ENCODE measurements around the gene MINDY3. TPM values are rescaled to one million over a fixed set of nuclear protein-coding genes. Genes with fewer than 3 reads are reported as not detected.

Gene MINDY3
- total and polyA plus RNA-seq, 2 donors (not counting 1 experiment from before 2014, with no cell fraction given): 11.6 to 29.3 TPM

DNA sequence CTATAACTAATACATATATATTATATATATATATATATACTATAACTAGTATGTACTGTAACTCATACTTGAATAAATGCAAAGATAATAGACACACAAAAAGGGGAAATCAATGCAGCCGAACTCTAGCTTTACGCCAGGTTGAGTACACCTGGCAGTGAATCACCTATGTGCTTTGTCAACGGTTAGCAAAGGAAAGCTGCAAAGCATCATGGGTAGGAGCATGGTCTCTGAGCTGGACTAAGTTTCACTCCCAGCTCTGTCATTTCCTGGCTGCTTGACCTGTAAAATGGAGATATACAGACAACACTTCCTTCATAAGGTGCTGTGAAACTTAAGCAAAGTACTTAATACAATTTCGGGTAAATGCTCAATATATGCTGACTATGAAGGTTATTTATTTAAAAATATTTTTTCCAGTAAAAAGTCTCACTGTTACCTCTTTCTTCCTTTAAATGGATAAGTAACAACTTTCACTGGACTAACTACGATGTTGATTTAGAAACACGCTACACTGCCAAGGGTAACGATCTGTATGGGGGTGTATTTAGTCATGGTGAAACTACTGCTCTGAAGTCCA lies 78.8 kb downstream of the MINDY3 start:
- no peaks in the 10 kb centered on the region for H3K4me1 Mint-ChIP-seq
- ChIA-PET CTCF (no interaction called here), POLR2A (no interaction called here)
- H3K4me3 ChIP-seq (ENCODE audit: control extremely low read depth in 1 of 5, extremely low read depth in 1 of 5, insufficient read depth in 1 of 5, low read depth in 2 of 5, low read length in 4 of 5): no peak overlapping the region
- H3K4me1 ChIP-seq (ENCODE audit: control insufficient read depth in 2 of 2, insufficient read depth in 2 of 2, low read length in 2 of 2): no peaks in the 10 kb centered on the region
- H3K4me2 ChIP-seq (replicated peaks; ENCODE audit: low read depth, low read length, poor library complexity, severe bottlenecking): no peak overlapping the region
- no peak overlapping the region for H3K9ac ChIP-seq (ENCODE audit: low read length)
- intact Hi-C loops (cut with micrococcal nuclease): no loop called here
- TF ChIP-seq, protein P1, sequence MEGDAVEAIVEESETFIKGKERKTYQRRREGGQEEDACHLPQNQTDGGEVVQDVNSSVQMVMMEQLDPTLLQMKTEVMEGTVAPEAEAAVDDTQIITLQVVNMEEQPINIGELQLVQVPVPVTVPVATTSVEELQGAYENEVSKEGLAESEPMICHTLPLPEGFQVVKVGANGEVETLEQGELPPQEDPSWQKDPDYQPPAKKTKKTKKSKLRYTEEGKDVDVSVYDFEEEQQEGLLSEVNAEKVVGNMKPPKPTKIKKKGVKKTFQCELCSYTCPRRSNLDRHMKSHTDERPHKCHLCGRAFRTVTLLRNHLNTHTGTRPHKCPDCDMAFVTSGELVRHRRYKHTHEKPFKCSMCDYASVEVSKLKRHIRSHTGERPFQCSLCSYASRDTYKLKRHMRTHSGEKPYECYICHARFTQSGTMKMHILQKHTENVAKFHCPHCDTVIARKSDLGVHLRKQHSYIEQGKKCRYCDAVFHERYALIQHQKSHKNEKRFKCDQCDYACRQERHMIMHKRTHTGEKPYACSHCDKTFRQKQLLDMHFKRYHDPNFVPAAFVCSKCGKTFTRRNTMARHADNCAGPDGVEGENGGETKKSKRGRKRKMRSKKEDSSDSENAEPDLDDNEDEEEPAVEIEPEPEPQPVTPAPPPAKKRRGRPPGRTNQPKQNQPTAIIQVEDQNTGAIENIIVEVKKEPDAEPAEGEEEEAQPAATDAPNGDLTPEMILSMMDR (IDR thresholded peaks at IDR 0.05): no peak
- no peak for TF ChIP-seq EZH2 (IDR thresholded peaks at IDR 0.05; ENCODE audit: borderline replicate concordance, insufficient read depth, low read depth, low read length, poor library complexity, severe bottlenecking)
- WGBS (ENCODE audit: insufficient coverage): 97% methylated on average over 3 of the region's 7 CpGs
- peaks cover 3% of the 10 kb centered on the region for H3K9me3 Mint-ChIP-seq (ENCODE audit: insufficient read depth)
- DNase-seq (no peak), ATAC-seq (ENCODE audit: low read depth) (no peak)
- no peaks in the 10 kb centered on the region for H3K9me3 ChIP-seq (ENCODE audit: control extremely low read depth in 1 of 3, control insufficient read depth in 2 of 3, insufficient read depth in 1 of 3, low read length in 2 of 3)
- H3K27ac ChIP-seq (ENCODE audit: low read length in 2 of 2): no peak overlapping the region
- peaks cover 5 to 60% of the 10 kb centered on the region in 2 experiments for H3K36me3 ChIP-seq (replicated peaks in 1 of 2; ENCODE audit: control extremely low read depth in 1 of 2, control insufficient read depth in 1 of 2, extremely low read depth in 1 of 2, insufficient read depth in 2 of 2, low read length in 1 of 2)
- no peaks in the 10 kb centered on the region for H3K79me2 ChIP-seq (ENCODE audit: control insufficient read depth, insufficient read depth, low read length)
- H3K27me3 Mint-ChIP-seq: no peaks in the 10 kb centered on the region
- no peak overlapping the region for H3K4me3 Mint-ChIP-seq
- no peaks in the 10 kb centered on the region for H4K20me1 ChIP-seq (ENCODE audit: control insufficient read depth, insufficient read depth, low read length, poor library complexity, severe bottlenecking)
- H3K27me3 ChIP-seq (replicated peaks in 1 of 4; ENCODE audit: control extremely low read depth in 1 of 4, control insufficient read depth in 3 of 4, insufficient read depth in 4 of 4, low read length in 3 of 4): no peaks in the 10 kb centered on the region
- H2AFZ ChIP-seq (ENCODE audit: insufficient read depth, low read depth, low read length, poor library complexity, severe bottlenecking): no peak overlapping the region
- no peak overlapping the region for H3K27ac Mint-ChIP-seq

DNA sequence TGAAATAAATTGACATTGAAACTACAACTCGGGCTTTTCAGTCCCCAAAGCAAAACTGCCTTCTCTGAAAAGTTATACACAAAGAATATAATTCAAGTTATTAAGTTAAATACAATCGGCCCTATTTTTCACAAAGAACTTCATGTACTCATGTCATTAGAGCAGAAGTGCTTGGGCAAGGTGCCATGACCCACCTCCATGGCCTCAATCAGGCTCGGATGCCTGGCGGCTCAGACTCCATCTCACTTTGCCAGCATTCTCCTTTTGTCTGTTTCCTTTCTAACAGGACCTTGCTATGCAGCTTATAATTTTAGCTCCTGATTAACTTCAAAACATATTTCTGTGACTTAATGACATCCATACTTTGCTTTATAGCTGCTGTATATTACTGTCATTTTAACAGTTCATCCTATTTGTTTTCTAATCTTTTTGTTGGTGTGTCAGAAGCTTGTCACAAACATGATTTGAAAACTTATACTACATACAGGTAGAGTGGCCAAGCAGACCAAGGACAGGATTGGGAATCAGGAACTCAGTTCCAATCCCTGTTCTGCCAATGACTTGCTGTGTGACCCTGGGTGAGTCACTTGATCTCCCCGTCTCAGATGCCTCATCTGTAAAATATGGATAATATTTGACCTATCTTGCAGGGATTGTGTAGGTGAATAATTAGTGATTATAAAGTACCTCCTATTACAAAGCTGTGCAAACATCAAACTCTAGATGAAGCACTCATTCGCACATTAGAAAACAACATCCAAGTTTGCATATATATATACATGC lies 79.8 kb downstream of the MINDY3 start:
- Histone ChIP-seq H3K27me3 (replicated peaks in 1 of 4; ENCODE audit: control extremely low read depth in 1 of 4, control insufficient read depth in 3 of 4, insufficient read depth in 4 of 4, low read length in 3 of 4) (no peaks in the 10 kb centered on the region), H2AFZ (ENCODE audit: insufficient read depth, low read depth, low read length, poor library complexity, severe bottlenecking) (no peak overlapping the region), H3K9me3 (ENCODE audit: control extremely low read depth in 1 of 3, control insufficient read depth in 2 of 3, insufficient read depth in 1 of 3, low read length in 2 of 3) (no peaks in the 10 kb centered on the region), H3K4me3 (ENCODE audit: control extremely low read depth in 1 of 5, extremely low read depth in 1 of 5, insufficient read depth in 1 of 5, low read depth in 2 of 5, low read length in 4 of 5) (no peak overlapping the region), H3K27ac (ENCODE audit: low read length in 2 of 2) (no peak overlapping the region), H3K4me2 (replicated peaks; ENCODE audit: low read depth, low read length, poor library complexity, severe bottlenecking) (no peak overlapping the region), H3K9ac (ENCODE audit: low read length) (no peak overlapping the region), H4K20me1 (ENCODE audit: control insufficient read depth, insufficient read depth, low read length, poor library complexity, severe bottlenecking) (no peaks in the 10 kb centered on the region), H3K36me3 (replicated peaks in 1 of 2; ENCODE audit: control extremely low read depth in 1 of 2, control insufficient read depth in 1 of 2, extremely low read depth in 1 of 2, insufficient read depth in 2 of 2, low read length in 1 of 2) (peaks cover 5 to 55% of the 10 kb centered on the region in 2 experiments), H3K4me1 (ENCODE audit: control insufficient read depth in 2 of 2, insufficient read depth in 2 of 2, low read length in 2 of 2) (no peaks in the 10 kb centered on the region), H3K79me2 (ENCODE audit: control insufficient read depth, insufficient read depth, low read length) (no peaks in the 10 kb centered on the region)
- POLR2A ChIA-PET: no interaction called here
- DNase-seq (no peak), ATAC-seq (ENCODE audit: low read depth) (no peak)
- H3K9me3 Mint-ChIP-seq (ENCODE audit: insufficient read depth): peaks cover 7% of the 10 kb centered on the region
- intact Hi-C loops (cut with micrococcal nuclease): no loop called here
- H3K27ac Mint-ChIP-seq: no peak overlapping the region
- CTCF ChIA-PET: no interaction called here
- no peaks in the 10 kb centered on the region for H3K27me3 Mint-ChIP-seq
- H3K4me3 Mint-ChIP-seq: no peak overlapping the region
- 100% methylated on average over 3 of the region's 6 CpGs for WGBS (ENCODE audit: insufficient coverage)
- TF ChIP-seq, protein P1 (IDR thresholded peaks at IDR 0.05): no peak
- TF ChIP-seq EZH2 (IDR thresholded peaks at IDR 0.05; ENCODE audit: borderline replicate concordance, insufficient read depth, low read depth, low read length, poor library complexity, severe bottlenecking): no peak
- H3K4me1 Mint-ChIP-seq: no peaks in the 10 kb centered on the region
